Calu3 (cell line): ENCODE measurements around the gene CDK2AP2. TPM values are rescaled to one million over a fixed set of nuclear protein-coding genes. Genes with fewer than 3 reads are reported as not detected.

Source experiments
- BruUV-seq: library from RNA; stranded (reverse); fragments of 400-500 nt; replicated peaks from 2 replicates; lab custom pipeline; 2021; lab: Mats Ljungman, UMichigan
- CTCF ChIA-PET: fragments of 300-600 bp; sonication (Branson Sonifier 250); formaldehyde crosslinking; loops from one replicate; lab custom pipeline; 2022; ENCODE audit warnings: antibody characterized with exemption; lab: Charles Lee
- DNase-seq: peaks from one replicate; pipeline ENCODE4 v3.0.0; 2022
- H3K27ac Mint-ChIP-seq: one replicate; pipeline ENCODE4 v1.8.0; 2022; ENCODE audit warnings: mixed read lengths; ENCODE audit not compliant: unreplicated experiment
- H3K27me3 Mint-ChIP-seq: one replicate; pipeline ENCODE4 v1.8.0; 2022; ENCODE audit warnings: mixed read lengths; ENCODE audit not compliant: unreplicated experiment
- H3K36me3 Mint-ChIP-seq: one replicate; pipeline ENCODE4 v1.8.0; 2022; ENCODE audit warnings: mild to moderate bottlenecking, moderate library complexity, mixed read lengths; ENCODE audit not compliant: insufficient read depth, unreplicated experiment
- H3K4me1 Mint-ChIP-seq: one replicate; pipeline ENCODE4 v1.8.0; 2022; ENCODE audit warnings: mild to moderate bottlenecking, low read depth, mixed read lengths; ENCODE audit not compliant: unreplicated experiment
- H3K4me3 Mint-ChIP-seq: one replicate; pipeline ENCODE4 v1.8.0; 2022; ENCODE audit warnings: mild to moderate bottlenecking, low read depth, moderate library complexity, mixed read lengths; ENCODE audit not compliant: unreplicated experiment
- H3K9me3 Mint-ChIP-seq: one replicate; pipeline ENCODE4 v1.8.0; 2022; ENCODE audit warnings: low read depth, mixed read lengths; ENCODE audit not compliant: unreplicated experiment
- CTCF ChIP-seq: fragments of 200-600 bp; IDR thresholded peaks from one replicate; pipeline ENCODE4 v1.8.0; 2022; ENCODE audit warnings: antibody characterized with exemption; ENCODE audit not compliant: unreplicated experiment
- intact Hi-C: fragments of 100-400 bp; cut with micrococcal nuclease; formaldehyde crosslinking; loops from one replicate; pipeline ENCODE4 v1.10.0; 2022; ENCODE audit not compliant: unreplicated experiment
- total RNA-seq: library from RNA; stranded (reverse); gene quantifications from 2 replicates; pipeline ENCODE4 v1.2.3, GENCODE V29; 2022

The CDK2AP2 gene
- total RNA-seq, 1 experiment from 2014 or later, result 64.7 TPM

- BruUV-seq, result no TSS peak
- CTCF ChIA-PET, result interaction anchor here (0.5 kb wide), 1 partner anchor 83 kb away, joined by 4 read pairs; no protein-coding TSS in a partner anchor
- H3K4me1 Mint-ChIP-seq, result no peaks in the 10 kb centered on the region
- TF ChIP-seq CTCF, result no peak
- H3K36me3 Mint-ChIP-seq, result peaks cover 66% of the 10 kb centered on the region
- H3K27ac Mint-ChIP-seq, result no peak overlapping the region
- no peak overlapping the region for H3K4me3 Mint-ChIP-seq
- intact Hi-C loops, result no loop called here
- no peak for DNase-seq
- no peaks in the 10 kb centered on the region for H3K9me3 Mint-ChIP-seq
- H3K27me3 Mint-ChIP-seq, result no peaks in the 10 kb centered on the region
Observed at GRCh38 chr11:67492801-67493547, 15.0 kb downstream of the CDK2AP2 start.

GRCh38 chr11:67492069-67492727 lies 15.8 kb downstream of the CDK2AP2 start:
- TF ChIP-seq CTCF, result no peak
- Mint-ChIP-seq H3K36me3 (peaks cover 63% of the 10 kb centered on the region), H3K27ac (no peak overlapping the region), H3K27me3 (no peaks in the 10 kb centered on the region), H3K4me1 (no peaks in the 10 kb centered on the region), H3K4me3 (no peak overlapping the region), H3K9me3 (no peaks in the 10 kb centered on the region)
- CTCF ChIA-PET, result interaction anchor here (0.5 kb wide), 1 partner anchor 83 kb away, joined by 4 read pairs; no protein-coding TSS in a partner anchor
- no peak for DNase-seq
- intact Hi-C loops, result no loop called here
- BruUV-seq, result no TSS peak

- Mint-ChIP-seq H3K27ac (no peak overlapping the region), H3K36me3 (peaks cover 56% of the 10 kb centered on the region), H3K27me3 (no peaks in the 10 kb centered on the region), H3K4me1 (no peaks in the 10 kb centered on the region), H3K4me3 (no peak overlapping the region), H3K9me3 (no peaks in the 10 kb centered on the region)
- BruUV-seq, result no TSS peak
- TF ChIP-seq CTCF, result no peak
- intact Hi-C loops, result no loop called here
- CTCF ChIA-PET, result no interaction called here
- DNase-seq, result no peak
Observed at GRCh38 chr11:67491276-67492068, 16.5 kb downstream of the CDK2AP2 start.

- no peak for TF ChIP-seq CTCF
- H3K4me1 Mint-ChIP-seq, result no peaks in the 10 kb centered on the region
- peaks cover 49% of the 10 kb centered on the region for H3K36me3 Mint-ChIP-seq
- H3K4me3 Mint-ChIP-seq, result no peak overlapping the region
- no peaks in the 10 kb centered on the region for H3K27me3 Mint-ChIP-seq
- H3K27ac Mint-ChIP-seq, result no peak overlapping the region
- no TSS peak for BruUV-seq
- no peak for DNase-seq
- H3K9me3 Mint-ChIP-seq, result no peaks in the 10 kb centered on the region
- CTCF ChIA-PET, result no interaction called here
- intact Hi-C loops, result no loop called here
Observed at GRCh38 chr11:67490727-67491065, 17.3 kb downstream of the CDK2AP2 start.
